K562 (cell line): ENCODE measurements around the gene CHD6. TPM values are rescaled to one million over a fixed set of nuclear protein-coding genes. Genes with fewer than 3 reads are reported as not detected.

Source experiments
- ATAC-seq: fragments of 200-7000 bp; cut with Tn5 transposase; 3 replicates; pipeline ENCODE4 v1.9.1; 2020; ENCODE audit warnings: moderate library complexity
- BruUV-seq: library from RNA; stranded (reverse); fragments of 400-500 nt; replicated peaks from 2 replicates; lab custom pipeline; 2021; lab: Mats Ljungman, UMichigan
- CTCF ChIA-PET: fragments of 300-600 bp; formaldehyde crosslinking; extraction: SDS; loops from one replicate; lab custom pipeline; 2021; ENCODE audit warnings: low intra/inter-chr PET ratio; lab: Yijun Ruan, JAX
- POLR2A ChIA-PET: fragments of 300-600, 350-650 bp; sonication (Branson Sonifier 250); formaldehyde crosslinking; extraction: SDS; loops from one replicate; lab custom pipeline; 2021; ENCODE audit warnings: antibody characterized with exemption, inconsistent platforms; lab: Yijun Ruan, JAX
- DNase-seq, 4 experiments: peaks; one replicate each; pipeline versions ENCODE4 v3.0.0 to v3.0.0-alpha.2; 2011 to 2018; ENCODE audit warnings: low spot score in 3 of 4, mixed read lengths in 3 of 4; ENCODE audit errors: extremely low read depth in 1 of 4
- FAIRE-seq: peaks from 2 replicates; lab custom pipeline; 2011; peaks lifted over from hg19 to GRCh38; lab: Jason Lieb, UNC
- H2AFZ ChIP-seq: 2 replicates; pipeline ENCODE4 v1.6.0; 2011; ENCODE audit warnings: low read depth, low read length, control low read depth, inconsistent platforms
- H3K27ac ChIP-seq: fragments of 200-600 bp; 3 replicates; pipeline ENCODE4 v1.8.0; 2011; ENCODE audit warnings: low read depth, mild to moderate bottlenecking, control low read depth, inconsistent platforms, low read length, moderate library complexity, mixed read lengths; ENCODE audit errors: extremely low read depth
- H3K27me3 ChIP-seq, 2 experiments: fragments of 300-600 bp in 1 of 2; 2 replicates in 1 of 2; 3 replicates in 1 of 2; pipeline versions ENCODE4 v1.6.0 to v1.8.0; 2011; ENCODE audit warnings: inconsistent platforms in 2 of 2, low read length in 2 of 2, mild to moderate bottlenecking in 1 of 2, mixed read lengths in 1 of 2, moderate library complexity in 1 of 2; ENCODE audit not compliant: control insufficient read depth in 2 of 2, insufficient read depth in 2 of 2
- H3K36me3 ChIP-seq: fragments of 300-600 bp; 3 replicates; pipeline ENCODE4 v1.8.0; 2011; ENCODE audit warnings: mild to moderate bottlenecking, low read length, inconsistent platforms; ENCODE audit not compliant: control insufficient read depth, insufficient read depth
- H3K4me1 ChIP-seq, 2 experiments: fragments of 200-600 bp in 1 of 2; replicated peaks in 1 of 2; 2 replicates in 1 of 2; 3 replicates in 1 of 2; pipeline versions ENCODE4 v1.5.1 to v1.8.0; 2011; ENCODE audit warnings: inconsistent platforms in 2 of 2, low read length in 2 of 2, mild to moderate bottlenecking in 1 of 2, mixed read lengths in 1 of 2, moderate library complexity in 1 of 2; ENCODE audit not compliant: control insufficient read depth in 2 of 2, insufficient read depth in 2 of 2
- H3K4me2 ChIP-seq: 2 replicates; pipeline ENCODE4 v1.6.1; 2011; ENCODE audit warnings: low read length, control low read depth, inconsistent platforms, mixed read lengths; ENCODE audit not compliant: insufficient read depth
- H3K4me3 ChIP-seq: fragments of 200-600 bp; sonication (generic), shearing (Covaris generic); 2 replicates; pipeline ENCODE4 v1.5.1; 2016; ENCODE audit warnings: control low read depth, inconsistent platforms
- H3K79me2 ChIP-seq: fragments of 200-600 bp; 3 replicates; pipeline ENCODE4 v1.8.0; 2011; ENCODE audit warnings: low read length, inconsistent platforms; ENCODE audit not compliant: control insufficient read depth, insufficient read depth
- H3K9ac ChIP-seq, 2 experiments: 2 replicates each; pipeline versions ENCODE4 v1.6.0 to v1.6.1; 2011; ENCODE audit warnings: low read depth in 2 of 2, low read length in 2 of 2, control low read depth in 1 of 2, inconsistent platforms in 1 of 2, mild to moderate bottlenecking in 1 of 2, mixed read lengths in 1 of 2; ENCODE audit not compliant: insufficient read depth in 1 of 2
- H3K9me1 ChIP-seq: one replicate; pipeline ENCODE4 v1.6.0; 2011; ENCODE audit warnings: inconsistent platforms, mild to moderate bottlenecking, low read length, moderate library complexity; ENCODE audit not compliant: control insufficient read depth, insufficient read depth
- H3K9me3 ChIP-seq: replicated peaks from 2 replicates; pipeline ENCODE4 v1.5.1; 2011; ENCODE audit warnings: low read depth, low read length, inconsistent platforms; ENCODE audit not compliant: control insufficient read depth, insufficient read depth
- H4K20me1 ChIP-seq: replicated peaks from 2 replicates; pipeline ENCODE4 v1.6.1; 2011; ENCODE audit warnings: low read length, inconsistent platforms, mixed read lengths; ENCODE audit not compliant: control insufficient read depth, insufficient read depth
- CBX3 ChIP-seq, 2 experiments: IDR thresholded peaks; 1 replicate in 1 of 2; 2 replicates in 1 of 2; pipeline ENCODE4 v1.6.1; 2012; ENCODE audit warnings: inconsistent platforms in 2 of 2, low read length in 2 of 2, borderline replicate concordance in 1 of 2, control low read depth in 1 of 2
- NFE2L1 ChIP-seq: fragments of 450-650 bp; IDR thresholded peaks from 2 replicates; pipeline ENCODE4 v1.6.1; 2016; ENCODE audit warnings: missing genetic modification characterization, low read depth, mild to moderate bottlenecking, missing compliant biosample characterization, moderate library complexity, borderline replicate concordance
- NRF1 ChIP-seq, 2 experiments: fragments of 450-650 bp; IDR thresholded peaks in 1 of 2; conservative IDR thresholded peaks in 1 of 2; 2 replicates each; pipeline ENCODE4 v1.6.1; 2014; ENCODE audit warnings: mild to moderate bottlenecking in 2 of 2
- RBM25 ChIP-seq: fragments of 200-400 bp; formaldehyde crosslinking; IDR thresholded peaks from 2 replicates; pipeline ENCODE4 v1.6.1; 2018; ENCODE audit warnings: low read length, low read depth, moderate library complexity; ENCODE audit not compliant: severe bottlenecking
- ZNF280A ChIP-seq: fragments of 450-650 bp; IDR thresholded peaks from 2 replicates; pipeline ENCODE4 v1.6.1; 2018; ENCODE audit warnings: mild to moderate bottlenecking, low read depth; ENCODE audit not compliant: partially characterized antibody
- ZNF655 ChIP-seq: fragments of 250-450 bp; sonication (Bioruptor Pico); IDR thresholded peaks from 2 replicates; pipeline ENCODE4 v1.5.0; 2021
- WGBS: fragments of 100-300 bp; shearing (Covaris generic); methylation state at CpG from one replicate; pipeline ENCODE4 v1.1.6; 2016; ENCODE audit warnings: low coverage, mixed read lengths; ENCODE audit not compliant: insufficient coverage; ENCODE audit errors: missing lambda C conversion rate; 5-methylcytosine and 5-hydroxymethylcytosine counted together
- in situ Hi-C: fragments of 300-500 bp; cut with MboI; formaldehyde crosslinking; loops from 4 replicates; pipeline ENCODE4 v1.15.0; 2018; ENCODE audit warnings: inconsistent platforms, mixed read lengths
- intact Hi-C: fragments of 100-400 bp; cut with micrococcal nuclease; formaldehyde crosslinking; loops from 2 replicates; pipeline ENCODE4 v1.14.2; 2022
- polyA plus RNA-seq, 8 experiments: library from polyadenylated mRNA; depleted of rRNA in 4 of 8; stranded (reverse) in 5 of 8; unstranded in 3 of 8; fragments of >200 nt; fragmentation: Nextera tagmentation in 2 of 8; fragmentation: Illumina TruSeq in 1 of 8; extraction: Ambion mirVana in 2 of 8; extraction: Trizol in 1 of 8; gene quantifications; 2 replicates each; pipeline versions ENCODE4 v1.2.1 to v1.2.3, GENCODE V29; 2011 to 2014; ENCODE audit warnings: inconsistent platforms in 1 of 8, missing spikeins in 1 of 8
- total RNA-seq, 7 experiments: library from RNA; depleted of rRNA in 6 of 7; stranded (reverse); fragments of >200 nt in 6 of 7; fragmentation: Illumina TruSeq in 2 of 7; extraction: Trizol in 2 of 7; gene quantifications; 2 replicates each; pipeline versions ENCODE4 v1.2.1 to v1.2.3, GENCODE V29; 2011 to 2021; ENCODE audit warnings: low replicate concordance in 1 of 7

The CHD6 gene
- total and polyA plus RNA-seq, 9 of the 15 experiments (the other 6 are each of a cell fraction or from before 2014, with no cell fraction given) = 3.9 to 24.2 (median 12.8) TPM

- TF ChIP-seq ZNF655 (no peak), NRF1 (conservative IDR thresholded peaks at IDR 0.05 in 1 of 2, IDR thresholded peaks at IDR 0.05 in 1 of 2) (no peak)
- FAIRE-seq (no peak), ATAC-seq (no peak), DNase-seq (no peak)
- peaks cover 56% of the 10 kb centered on the region for H3K79me2 ChIP-seq
- H4K20me1 ChIP-seq = no peaks in the 10 kb centered on the region
- ChIA-PET CTCF (no interaction called here), POLR2A (no interaction called here)
- no peaks in the 10 kb centered on the region for H3K9me1 ChIP-seq
- no peaks in the 10 kb centered on the region for H3K4me1 ChIP-seq
- 0 out of 2 replicates have a peak, but pooled peaks cover 2% of the 10 kb centered on the region for H3K9me3 ChIP-seq
- BruUV-seq = no TSS peak
- H2AFZ ChIP-seq = no peak overlapping the region
- H3K36me3 ChIP-seq = 0 out of 3 replicates have a peak, but pooled peaks cover 2% of the 10 kb centered on the region
- H3K27ac ChIP-seq = no peak overlapping the region
- H3K4me2 ChIP-seq = no peak overlapping the region
- no peaks in the 10 kb centered on the region for H3K27me3 ChIP-seq
- in situ Hi-C loops = no loop called here
- 67% methylated on average over 2 of the region's 2 CpGs for WGBS
- no peak overlapping the region for H3K9ac ChIP-seq
- H3K4me3 ChIP-seq = no peak overlapping the region
- intact Hi-C loops = no loop called here
These were observed 30.7 kb downstream of the CHD6 start for GRCh38 chr20:41587523-41587922.

GRCh38 chr20:41586772-41587171, 31.4 kb downstream of the CHD6 start:
- intact Hi-C loops (no loop called here), in situ Hi-C loops (no loop called here)
- Histone ChIP-seq H3K4me1 (no peaks in the 10 kb centered on the region), H3K9me1 (no peaks in the 10 kb centered on the region), H3K27ac (no peak overlapping the region), H3K4me3 (no peak overlapping the region), H3K27me3 (no peaks in the 10 kb centered on the region), H3K79me2 (peaks cover 57% of the 10 kb centered on the region), H2AFZ (no peak overlapping the region), H3K9ac (no peak overlapping the region), H3K9me3 (0 out of 2 replicates have a peak, but pooled peaks cover 2% of the 10 kb centered on the region), H3K36me3 (0 out of 3 replicates have a peak, but pooled peaks cover 2% of the 10 kb centered on the region), H4K20me1 (no peaks in the 10 kb centered on the region), H3K4me2 (no peak overlapping the region)
- WGBS = 52% methylated on average over 1 of the region's 1 CpG
- DNase-seq = no peak
- CTCF ChIA-PET = no interaction called here
- ATAC-seq = no peak
- POLR2A ChIA-PET = interaction anchor here (1.0 kb wide), 1 partner anchor 13 kb away, joined by 3 read pairs; no protein-coding TSS in a partner anchor
- FAIRE-seq = no peak
- TF ChIP-seq NFE2L1 (tag) (no peak), ZNF280A (peak; percentile 30), RBM25 (peak; percentile 44), CBX3 (IDR thresholded peaks at IDR 0.05; ENCODE audit: borderline replicate concordance in 1 of 2, low read length in 2 of 2) (peak in 1 of 2 experiments; percentile 63; a peak in 1 of 3 replicates)
- BruUV-seq = no TSS peak
